ENCODE measurements around the gene FHIT. TPM values are rescaled to one million over a fixed set of nuclear protein-coding genes. Genes with fewer than 3 reads are reported as not detected.

The FHIT gene
- polyA plus RNA-seq, 1 of the 3 experiments (the other 2 are of a cell fraction), result 0.41 TPM

GRCh38 chr3:60758171-60758570 lies 493.1 kb downstream of the FHIT start:
- H3K9me3 ChIP-seq, result no peaks in the 10 kb centered on the region
- CTCF ChIA-PET, result no interaction called here
- WGBS (ENCODE audit: low lambda C conversion rate), result 69% methylated on average over 2 of the region's 2 CpGs
- no peak overlapping the region for H3K4me3 ChIP-seq (ENCODE audit: low read depth in 2 of 2, low read length in 1 of 2)
- no peaks in the 10 kb centered on the region for H3K9me2 ChIP-seq
- H3K36me3 ChIP-seq (replicated peaks in 1 of 2; ENCODE audit: control insufficient read depth in 1 of 2, insufficient read depth in 2 of 2, low read length in 1 of 2), result no peaks in the 10 kb centered on the region
- no peak for DNase-seq
- H3K9ac ChIP-seq, result no peak overlapping the region
- H2AFZ ChIP-seq (ENCODE audit: low read depth), result no peak overlapping the region
- POLR2A ChIA-PET, result no interaction called here
- no peak overlapping the region for H3K4me2 ChIP-seq
- H3K27me3 ChIP-seq (ENCODE audit: insufficient read depth), result no peaks in the 10 kb centered on the region
- no peak overlapping the region for H3K27ac ChIP-seq (ENCODE audit: low read depth in 2 of 2, low read length in 1 of 2)
- H3K4me1 ChIP-seq (ENCODE audit: control insufficient read depth in 1 of 2, insufficient read depth in 2 of 2, low read depth in 1 of 2, low read length in 1 of 2), result peaks cover 0 to 2% of the 10 kb centered on the region in 2 experiments; a peak in 2 of 4 replicates
- no peaks in the 10 kb centered on the region for H3K79me2 ChIP-seq (ENCODE audit: insufficient read depth)
- TF ChIP-seq RCOR1 (IDR thresholded peaks at IDR 0.05; ENCODE audit: low read length) (no peak), EP300 (IDR thresholded peaks at IDR 0.05; ENCODE audit: borderline replicate concordance in 1 of 2, low read depth in 1 of 2, low read length in 1 of 2) (no peak), TAF1 (IDR thresholded peaks at IDR 0.05; ENCODE audit: borderline replicate concordance, low read depth, low read length) (no peak), RFX5 (IDR thresholded peaks at IDR 0.05; ENCODE audit: low read length) (no peak), RXRA (IDR thresholded peaks at IDR 0.05; ENCODE audit: borderline replicate concordance, low read depth) (no peak), PBX3 (IDR thresholded peaks at IDR 0.05) (no peak), RAD21 (IDR thresholded peaks at IDR 0.05; ENCODE audit: low read length) (no peak), MXI1 (IDR thresholded peaks at IDR 0.05; ENCODE audit: low read depth, low read length) (no peak), SMC3 (IDR thresholded peaks at IDR 0.05; ENCODE audit: low read depth, low read length) (no peak), GATA2 (CRISPR knock-in tag; IDR thresholded peaks at IDR 0.05) (no peak), TEAD4 (IDR thresholded peaks at IDR 0.05; ENCODE audit: borderline replicate concordance, insufficient read depth) (no peak), JUND (IDR thresholded peaks at IDR 0.05) (no peak), FOSL2 (IDR thresholded peaks at IDR 0.05; ENCODE audit: borderline replicate concordance, low read depth) (no peak), ELF1 (IDR thresholded peaks at IDR 0.05) (no peak), YY1 (IDR thresholded peaks at IDR 0.05; ENCODE audit: low read depth) (no peak), TCF12 (IDR thresholded peaks at IDR 0.05) (no peak), NFIC (IDR thresholded peaks at IDR 0.05; ENCODE audit: borderline replicate concordance) (no peak)
- no peaks in the 10 kb centered on the region for H4K20me1 ChIP-seq (ENCODE audit: insufficient read depth)
- peaks cover 10% of the 10 kb centered on the region for H3F3A ChIP-seq (replicated peaks; ENCODE audit: insufficient read depth)

GRCh38 chr3:60757724-60758123 lies 493.5 kb downstream of the FHIT start:
- ChIA-PET CTCF (no interaction called here), POLR2A (no interaction called here)
- no peak for TF ChIP-seq MAX (IDR thresholded peaks at IDR 0.05; ENCODE audit: low read depth)
- no peak for TF ChIP-seq GABPA (IDR thresholded peaks at IDR 0.05; ENCODE audit: low read depth)
- TF ChIP-seq GATA2 (CRISPR knock-in tag; IDR thresholded peaks at IDR 0.05), result no peak
- H3K36me3 ChIP-seq (replicated peaks in 1 of 2; ENCODE audit: control insufficient read depth in 1 of 2, insufficient read depth in 2 of 2, low read length in 1 of 2), result no peaks in the 10 kb centered on the region
- no peak for DNase-seq
- H3K9ac ChIP-seq, result no peak overlapping the region
- H3K4me1 ChIP-seq (ENCODE audit: control insufficient read depth in 1 of 2, insufficient read depth in 2 of 2, low read depth in 1 of 2, low read length in 1 of 2), result peaks cover 0 to 2% of the 10 kb centered on the region in 2 experiments; a peak in 2 of 4 replicates
- peaks cover 14% of the 10 kb centered on the region for H3F3A ChIP-seq (replicated peaks; ENCODE audit: insufficient read depth)
- H3K27me3 ChIP-seq (ENCODE audit: insufficient read depth), result no peaks in the 10 kb centered on the region
- H3K9me2 ChIP-seq, result no peaks in the 10 kb centered on the region
- H3K4me3 ChIP-seq (ENCODE audit: low read depth in 2 of 2, low read length in 1 of 2), result no peak overlapping the region
- H3K9me3 ChIP-seq, result no peaks in the 10 kb centered on the region
- H3K27ac ChIP-seq (ENCODE audit: low read depth in 2 of 2, low read length in 1 of 2), result no peak overlapping the region
- no peaks in the 10 kb centered on the region for H3K79me2 ChIP-seq (ENCODE audit: insufficient read depth)
- 79% methylated on average over 6 of the region's 6 CpGs for WGBS (ENCODE audit: low lambda C conversion rate)
- H3K4me2 ChIP-seq, result no peak overlapping the region
- no peak overlapping the region for H2AFZ ChIP-seq (ENCODE audit: low read depth)
- H4K20me1 ChIP-seq (ENCODE audit: insufficient read depth), result no peaks in the 10 kb centered on the region
